Panc1 (cell line): ENCODE results near the gene IFI27L2.

Experiments
- CTCF ChIP-seq: fragments of 450-650 bp; IDR thresholded peaks from 2 replicates; pipeline ENCODE4 v1.5.1; 2017; ENCODE audit warnings: mild to moderate bottlenecking
- POLR2AphosphoS5 ChIP-seq: IDR thresholded peaks from 2 replicates; pipeline ENCODE4 v1.6.1; 2012; ENCODE audit warnings: mild to moderate bottlenecking, low read depth, low read length, moderate library complexity
- REST ChIP-seq, 2 experiments: IDR thresholded peaks; 2 replicates each; pipeline ENCODE4 v1.6.1; 2011 to 2012; ENCODE audit warnings: low read depth in 2 of 2, control low read depth in 1 of 2, low read length in 1 of 2, mild to moderate bottlenecking in 1 of 2, moderate library complexity in 1 of 2; ENCODE audit not compliant: insufficient read depth in 1 of 2
- SIN3A ChIP-seq: IDR thresholded peaks from 2 replicates; pipeline ENCODE4 v1.6.1; 2012; ENCODE audit warnings: low read depth, mild to moderate bottlenecking, low read length, moderate library complexity, borderline replicate concordance; ENCODE audit not compliant: insufficient read depth
- TCF7L2 ChIP-seq: IDR thresholded peaks from 2 replicates; pipeline ENCODE4 v1.6.1; 2011; ENCODE audit warnings: mild to moderate bottlenecking, low read depth, low read length, inconsistent platforms

- TF ChIP-seq CTCF (no peak), POLR2AphosphoS5 (no peak), REST (IDR thresholded peaks at IDR 0.05; ENCODE audit: insufficient read depth in 1 of 2, low read depth in 2 of 2, low read length in 1 of 2) (no peak), TCF7L2 (no peak), SIN3A (no peak)
These were observed 15.4 kb upstream of the IFI27L2 start for GRCh38 chr14:94144765-94145164.
